Activated B cell treated with CpG ODN at 0.5 μM for 24 hours (primary cell): ENCODE results near the gene HOMER1. TPM values are rescaled to one million over a fixed set of nuclear protein-coding genes. Genes with fewer than 3 reads are reported as not detected.

ENCODE experiments used
- ATAC-seq: fragments of 200-7000 bp; cut with Tn5 transposase; one replicate; pipeline ENCODE4 v1.10.0; 2021; ENCODE audit warnings: low read depth, mild to moderate bottlenecking, moderate library complexity
- CTCF ChIA-PET: fragments of 350-600 bp; sonication (Branson Sonifier 250); formaldehyde crosslinking; loops from one replicate; lab custom pipeline; 2021; ENCODE audit warnings: antibody characterized with exemption; lab: Charles Lee
- POLR2A ChIA-PET: fragments of 350-600 bp; sonication (Branson Sonifier 250); formaldehyde crosslinking; loops from one replicate; lab custom pipeline; 2021; ENCODE audit warnings: antibody characterized with exemption; lab: Charles Lee
- DNase-seq: peaks from one replicate; pipeline ENCODE4 v3.0.0; 2022
- H3K27ac Mint-ChIP-seq: one replicate; pipeline ENCODE4 v1.8.0; 2020; ENCODE audit warnings: mixed read lengths
- H3K27me3 Mint-ChIP-seq: one replicate; pipeline ENCODE4 v1.8.0; 2021; ENCODE audit warnings: mixed read lengths
- H3K36me3 Mint-ChIP-seq: one replicate; pipeline ENCODE4 v1.8.0; 2021; ENCODE audit warnings: low read depth, mixed read lengths
- H3K4me1 Mint-ChIP-seq: one replicate; pipeline ENCODE4 v1.8.0; 2021; ENCODE audit warnings: mixed read lengths
- H3K4me3 Mint-ChIP-seq: one replicate; pipeline ENCODE4 v1.8.0; 2020; ENCODE audit warnings: mild to moderate bottlenecking, mixed read lengths
- H3K9me3 Mint-ChIP-seq: one replicate; pipeline ENCODE4 v1.8.0; 2020; ENCODE audit warnings: mixed read lengths
- intact Hi-C: fragments of 100-400 bp; cut with micrococcal nuclease; formaldehyde crosslinking; loops from one replicate; pipeline ENCODE4 v1.15.1; 2024
- total RNA-seq: library from RNA; stranded (reverse); gene quantifications from 2 replicates; pipeline ENCODE4 v1.2.3, GENCODE V29; 2022
- TF ChIP-seq, protein P1 (sequence below): fragments of 200-600 bp; IDR thresholded peaks from one replicate; pipeline ENCODE4 v1.8.0; 2022; ENCODE audit warnings: antibody characterized with exemption, mild to moderate bottlenecking

Gene HOMER1
- total RNA-seq, 1 donor from 2014 or later, result 3.2 TPM

- TF ChIP-seq, protein P1, sequence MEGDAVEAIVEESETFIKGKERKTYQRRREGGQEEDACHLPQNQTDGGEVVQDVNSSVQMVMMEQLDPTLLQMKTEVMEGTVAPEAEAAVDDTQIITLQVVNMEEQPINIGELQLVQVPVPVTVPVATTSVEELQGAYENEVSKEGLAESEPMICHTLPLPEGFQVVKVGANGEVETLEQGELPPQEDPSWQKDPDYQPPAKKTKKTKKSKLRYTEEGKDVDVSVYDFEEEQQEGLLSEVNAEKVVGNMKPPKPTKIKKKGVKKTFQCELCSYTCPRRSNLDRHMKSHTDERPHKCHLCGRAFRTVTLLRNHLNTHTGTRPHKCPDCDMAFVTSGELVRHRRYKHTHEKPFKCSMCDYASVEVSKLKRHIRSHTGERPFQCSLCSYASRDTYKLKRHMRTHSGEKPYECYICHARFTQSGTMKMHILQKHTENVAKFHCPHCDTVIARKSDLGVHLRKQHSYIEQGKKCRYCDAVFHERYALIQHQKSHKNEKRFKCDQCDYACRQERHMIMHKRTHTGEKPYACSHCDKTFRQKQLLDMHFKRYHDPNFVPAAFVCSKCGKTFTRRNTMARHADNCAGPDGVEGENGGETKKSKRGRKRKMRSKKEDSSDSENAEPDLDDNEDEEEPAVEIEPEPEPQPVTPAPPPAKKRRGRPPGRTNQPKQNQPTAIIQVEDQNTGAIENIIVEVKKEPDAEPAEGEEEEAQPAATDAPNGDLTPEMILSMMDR, result no peak
- intact Hi-C loops, result no loop called here
- CTCF ChIA-PET, result no interaction called here
Measured at GRCh38 chr5:79487251-79487650, 26.7 kb downstream of the HOMER1 start.

DNA sequence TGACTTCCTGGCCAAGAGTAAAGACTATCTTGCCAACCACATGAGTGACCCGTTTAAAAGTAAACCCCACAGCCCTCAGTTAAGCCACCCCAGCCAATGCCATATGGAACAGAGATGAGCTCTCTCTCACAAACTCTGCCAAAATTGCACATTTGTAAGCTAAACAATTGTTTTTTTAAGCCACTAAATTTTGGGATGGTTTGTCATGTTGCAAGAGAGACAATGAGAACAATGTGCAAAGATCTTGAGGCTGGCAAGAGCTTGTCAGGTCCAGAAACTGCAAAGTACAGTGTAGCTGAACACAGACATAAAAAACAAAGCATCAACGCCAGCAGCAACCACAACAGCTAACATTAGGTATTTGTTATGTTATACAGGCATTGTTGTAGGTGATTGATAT, 27.8 kb downstream of the HOMER1 start:
- TF ChIP-seq, protein P1, result no peak
- Mint-ChIP-seq H3K36me3 (peaks cover 2% of the 10 kb centered on the region), H3K9me3 (no peaks in the 10 kb centered on the region), H3K4me3 (no peak overlapping the region), H3K27ac (no peak overlapping the region), H3K4me1 (no peaks in the 10 kb centered on the region), H3K27me3 (no peaks in the 10 kb centered on the region)
- ChIA-PET POLR2A (no interaction called here), CTCF (no interaction called here)
- intact Hi-C loops, result no loop called here
- no peak for ATAC-seq
- DNase-seq, result no peak

More at GRCh38 chr5:79487251-79487650, 26.7 kb downstream of the HOMER1 start:
- H3K9me3 Mint-ChIP-seq, result no peaks in the 10 kb centered on the region
- H3K27me3 Mint-ChIP-seq, result no peaks in the 10 kb centered on the region
- peaks cover 2% of the 10 kb centered on the region for H3K36me3 Mint-ChIP-seq
- DNase-seq (no peak), ATAC-seq (no peak)
- POLR2A ChIA-PET, result no interaction called here
- H3K4me1 Mint-ChIP-seq, result no peaks in the 10 kb centered on the region
- no peak overlapping the region for H3K4me3 Mint-ChIP-seq
- no peak overlapping the region for H3K27ac Mint-ChIP-seq

- DNase-seq, result no peak
- Mint-ChIP-seq H3K4me3 (no peak overlapping the region), H3K9me3 (no peaks in the 10 kb centered on the region), H3K27ac (no peak overlapping the region), H3K27me3 (no peaks in the 10 kb centered on the region), H3K36me3 (peaks cover 2% of the 10 kb centered on the region), H3K4me1 (no peaks in the 10 kb centered on the region)
- ChIA-PET POLR2A (no interaction called here), CTCF (no interaction called here)
- ATAC-seq, result no peak
- TF ChIP-seq, protein P1, result no peak
- intact Hi-C loops, result no loop called here
Measured at GRCh38 chr5:79484731-79485130, 29.2 kb downstream of the HOMER1 start.

GRCh38 chr5:79481574-79481973, 32.4 kb downstream of the HOMER1 start:
- Mint-ChIP-seq H3K9me3 (no peaks in the 10 kb centered on the region), H3K27me3 (no peaks in the 10 kb centered on the region), H3K36me3 (peaks cover 2% of the 10 kb centered on the region), H3K4me3 (no peak overlapping the region), H3K27ac (no peak overlapping the region), H3K4me1 (no peaks in the 10 kb centered on the region)
- CTCF ChIA-PET, result no interaction called here
- no peak for ATAC-seq
- DNase-seq, result no peak
- POLR2A ChIA-PET, result no interaction called here
- TF ChIP-seq, protein P1, result no peak
- intact Hi-C loops, result no loop called here

- Mint-ChIP-seq H3K27me3 (no peaks in the 10 kb centered on the region), H3K4me1 (no peaks in the 10 kb centered on the region), H3K27ac (no peak overlapping the region), H3K9me3 (no peaks in the 10 kb centered on the region), H3K36me3 (peaks cover 2% of the 10 kb centered on the region), H3K4me3 (no peak overlapping the region)
- DNase-seq (no peak), ATAC-seq (no peak)
- intact Hi-C loops, result no loop called here
- CTCF ChIA-PET, result no interaction called here
- TF ChIP-seq, protein P1, result no peak
- POLR2A ChIA-PET, result no interaction called here
Measured at GRCh38 chr5:79480991-79481390, 32.9 kb downstream of the HOMER1 start.
